Activated T-cell treated with anti-CD3 and anti-CD28 coated beads, Interleukin-2, amount 50 U/mL, for 4 hours (primary cell): ENCODE measurements around the gene LMBRD2. TPM values are rescaled to one million over a fixed set of nuclear protein-coding genes. Genes with fewer than 3 reads are reported as not detected.
"Not testable (repeated sequence)": the region's sequence is repeated elsewhere in the genome, so short reads cannot be mapped to it uniquely, and the experiment has no call there.

ENCODE experiments used
- ATAC-seq, 2 donors: fragments of 200-7000 bp; cut with Tn5 transposase; one replicate each; pipeline ENCODE4 v1.10.0; 2021
- DNase-seq: peaks from one replicate; pipeline ENCODE4 v3.0.0-alpha.2; 2020
- H3K27me3 Mint-ChIP-seq: one replicate; pipeline ENCODE4 v1.8.0; 2021; ENCODE audit warnings: low read depth, mixed read lengths
- H3K36me3 Mint-ChIP-seq: one replicate; pipeline ENCODE4 v1.8.0; 2022; ENCODE audit warnings: mixed read lengths; ENCODE audit not compliant: insufficient read depth
- H3K4me1 Mint-ChIP-seq: one replicate; pipeline ENCODE4 v1.8.0; 2021; ENCODE audit warnings: low read depth, mixed read lengths
- H3K4me3 Mint-ChIP-seq: one replicate; pipeline ENCODE4 v1.8.0; 2021; ENCODE audit warnings: mild to moderate bottlenecking, moderate library complexity, mixed read lengths
- H3K9me3 Mint-ChIP-seq: one replicate; pipeline ENCODE4 v1.8.0; 2021; ENCODE audit warnings: mixed read lengths
- total RNA-seq, 3 donors: library from RNA; stranded (reverse); gene quantifications; one replicate each; pipeline ENCODE4 v1.2.1, GENCODE V29; 2021

LMBRD2 gene
- total RNA-seq = 1 to 10 TPM; 6.7 to 8.7 (median 6.8) TPM

GRCh38 chr5:36151434-36152323 is at the start of gene LMBRD2, which contains the start of gene SKP2:
LMBRD2 (minus strand) TSS chr5:36151887; CDS start chr5:36143349, 8,538 bp downstream.
SKP2 (plus strand) TSS chr5:36152111; CDS start chr5:36152263, 152 bp downstream.
- Mint-ChIP-seq H3K9me3 (no peaks in the 10 kb centered on the region), H3K36me3 (peaks cover 23% of the 10 kb centered on the region), H3K4me1 (peaks cover 55% of the 10 kb centered on the region), H3K4me3 (peak within 1 kb of the TSS; percentile 92), H3K27me3 (no peaks in the 10 kb centered on the region)
- DNase-seq = peak; percentile 93
- peak; percentile 97 to 99 for ATAC-seq

- H3K36me3 Mint-ChIP-seq = peaks cover 16% of the 10 kb centered on the region
- no peak overlapping the region for H3K4me3 Mint-ChIP-seq
- H3K27me3 Mint-ChIP-seq = no peaks in the 10 kb centered on the region
- no peaks in the 10 kb centered on the region for H3K9me3 Mint-ChIP-seq
- H3K4me1 Mint-ChIP-seq = no peaks in the 10 kb centered on the region
- ATAC-seq (no peak), DNase-seq (no peak)
Measured at GRCh38 chr5:36200513-36200912, 48.8 kb upstream of the LMBRD2 start.

GRCh38 chr5:36199620-36200019 is 47.9 kb upstream of the LMBRD2 start:
- H3K27me3 Mint-ChIP-seq = no peaks in the 10 kb centered on the region
- no peak overlapping the region for H3K4me3 Mint-ChIP-seq
- peaks cover 18% of the 10 kb centered on the region for H3K36me3 Mint-ChIP-seq
- no peaks in the 10 kb centered on the region for H3K4me1 Mint-ChIP-seq
- ATAC-seq (no peak), DNase-seq (no peak)
- H3K9me3 Mint-ChIP-seq = no peaks in the 10 kb centered on the region

- not testable (repeated sequence) for H3K4me1 Mint-ChIP-seq, ATAC-seq, DNase-seq, H3K9me3 Mint-ChIP-seq, H3K27me3 Mint-ChIP-seq, H3K4me3 Mint-ChIP-seq
- H3K36me3 Mint-ChIP-seq = peaks cover 19% of the 10 kb centered on the region
Measured at GRCh38 chr5:36198783-36199182, 47.1 kb upstream of the LMBRD2 start.

- no peaks in the 10 kb centered on the region for H3K9me3 Mint-ChIP-seq
- H3K36me3 Mint-ChIP-seq = peaks cover 21% of the 10 kb centered on the region
- no peak overlapping the region for H3K4me3 Mint-ChIP-seq
- ATAC-seq (no peak), DNase-seq (no peak)
- H3K4me1 Mint-ChIP-seq = no peaks in the 10 kb centered on the region
- H3K27me3 Mint-ChIP-seq = no peaks in the 10 kb centered on the region
Measured at GRCh38 chr5:36198281-36198680, 46.6 kb upstream of the LMBRD2 start.

GRCh38 chr5:36193746-36194145 is 42.1 kb upstream of the LMBRD2 start:
- Mint-ChIP-seq H3K4me1 (no peaks in the 10 kb centered on the region), H3K9me3 (peaks cover 2% of the 10 kb centered on the region), H3K4me3 (no peak overlapping the region), H3K27me3 (no peaks in the 10 kb centered on the region), H3K36me3 (peaks cover 47% of the 10 kb centered on the region)
- ATAC-seq (no peak), DNase-seq (no peak)

- Mint-ChIP-seq H3K36me3 (peaks cover 68% of the 10 kb centered on the region), H3K9me3 (peaks cover 18% of the 10 kb centered on the region)
- not testable (repeated sequence) for DNase-seq, ATAC-seq, H3K27me3 Mint-ChIP-seq, H3K4me3 Mint-ChIP-seq, H3K4me1 Mint-ChIP-seq
Measured at GRCh38 chr5:36184408-36184807, 32.7 kb upstream of the LMBRD2 start.

GRCh38 chr5:36181774-36182173 is 30.1 kb upstream of the LMBRD2 start:
- DNase-seq (no peak), ATAC-seq (no peak)
- no peak overlapping the region for H3K4me3 Mint-ChIP-seq
- H3K27me3 Mint-ChIP-seq = no peaks in the 10 kb centered on the region
- H3K36me3 Mint-ChIP-seq = peaks cover 61% of the 10 kb centered on the region
- H3K9me3 Mint-ChIP-seq = peaks cover 1% of the 10 kb centered on the region
- H3K4me1 Mint-ChIP-seq = no peaks in the 10 kb centered on the region

- Mint-ChIP-seq H3K9me3 (no peaks in the 10 kb centered on the region), H3K27me3 (no peaks in the 10 kb centered on the region), H3K4me1 (no peaks in the 10 kb centered on the region), H3K4me3 (no peak overlapping the region), H3K36me3 (peaks cover 52% of the 10 kb centered on the region)
- DNase-seq (no peak), ATAC-seq (no peak)
Measured at GRCh38 chr5:36180556-36181350, 29.1 kb upstream of the LMBRD2 start.

- H3K4me3 Mint-ChIP-seq = no peak overlapping the region
- peaks cover 53% of the 10 kb centered on the region for H3K36me3 Mint-ChIP-seq
- DNase-seq = no peak
- peaks cover 1% of the 10 kb centered on the region for H3K4me1 Mint-ChIP-seq
- H3K27me3 Mint-ChIP-seq = no peaks in the 10 kb centered on the region
- no peaks in the 10 kb centered on the region for H3K9me3 Mint-ChIP-seq
- no peak for ATAC-seq
Measured at GRCh38 chr5:36179950-36180349, 28.3 kb upstream of the LMBRD2 start.

- no peak for DNase-seq
- Mint-ChIP-seq H3K36me3 (peaks cover 62% of the 10 kb centered on the region), H3K4me1 (peaks cover 1% of the 10 kb centered on the region), H3K27me3 (no peaks in the 10 kb centered on the region), H3K9me3 (no peaks in the 10 kb centered on the region), H3K4me3 (no peak overlapping the region)
- ATAC-seq = no peak
Measured at GRCh38 chr5:36178524-36178890, 26.8 kb upstream of the LMBRD2 start.

- peaks cover 1% of the 10 kb centered on the region for H3K4me1 Mint-ChIP-seq
- no peaks in the 10 kb centered on the region for H3K9me3 Mint-ChIP-seq
- DNase-seq = no peak
- ATAC-seq = no peak
- H3K36me3 Mint-ChIP-seq = peaks cover 65% of the 10 kb centered on the region
- no peaks in the 10 kb centered on the region for H3K27me3 Mint-ChIP-seq
- H3K4me3 Mint-ChIP-seq = no peak overlapping the region
Measured at GRCh38 chr5:36177715-36178523, 26.2 kb upstream of the LMBRD2 start.

- H3K36me3 Mint-ChIP-seq = peaks cover 64% of the 10 kb centered on the region
- H3K4me3 Mint-ChIP-seq = no peak overlapping the region
- peaks cover 1% of the 10 kb centered on the region for H3K4me1 Mint-ChIP-seq
- no peaks in the 10 kb centered on the region for H3K9me3 Mint-ChIP-seq
- H3K27me3 Mint-ChIP-seq = no peaks in the 10 kb centered on the region
- DNase-seq (no peak), ATAC-seq (no peak)
Measured at GRCh38 chr5:36177154-36177553, 25.5 kb upstream of the LMBRD2 start.

- ATAC-seq (no peak), DNase-seq (no peak)
- Mint-ChIP-seq H3K4me1 (peaks cover 1% of the 10 kb centered on the region), H3K36me3 (peaks cover 56% of the 10 kb centered on the region), H3K27me3 (no peaks in the 10 kb centered on the region), H3K4me3 (no peak overlapping the region), H3K9me3 (no peaks in the 10 kb centered on the region)
Measured at GRCh38 chr5:36175043-36175442, 23.4 kb upstream of the LMBRD2 start.
